ENCODE results near the gene ZNF670. TPM values are rescaled to one million over a fixed set of nuclear protein-coding genes. Genes with fewer than 3 reads are reported as not detected.
A peak's percentile ranks its signal among the peaks of the same experiment; 100 is the strongest.

Gene ZNF670
- total RNA-seq, 1 experiment from 2014 or later, result 6.5 TPM

GRCh38 chr1:247103859-247104591, 25.4 kb upstream of the ZNF670 start, which contains the start of gene ZNF669:
ZNF669 (minus strand) TSS chr1:247104356; CDS start chr1:247104199, 157 bp downstream.
- DNase-seq (ENCODE audit: low read depth), result peak; percentile 95

GRCh38 chr1:247102381-247102780, 23.8 kb upstream of the ZNF670 start:
- no peak for DNase-seq (ENCODE audit: low read depth)

- DNase-seq (ENCODE audit: low read depth), result no peak
Observed at GRCh38 chr1:247100676-247101279, 22.2 kb upstream of the ZNF670 start.

- DNase-seq (ENCODE audit: low read depth), result no peak
Observed at GRCh38 chr1:247096958-247097357, 18.3 kb upstream of the ZNF670 start.

- no peak for DNase-seq (ENCODE audit: low read depth)
Observed at GRCh38 chr1:247096544-247096943, 17.9 kb upstream of the ZNF670 start.

- DNase-seq (ENCODE audit: low read depth), result no peak
Observed at GRCh38 chr1:247096112-247096511, 17.5 kb upstream of the ZNF670 start.

- DNase-seq (ENCODE audit: low read depth), result no peak
Observed at GRCh38 chr1:247090455-247090854, 11.8 kb upstream of the ZNF670 start.

GRCh38 chr1:247089616-247090375, 11.2 kb upstream of the ZNF670 start:
- DNase-seq (ENCODE audit: low read depth), result no peak

GRCh38 chr1:247088967-247089366, 10.4 kb upstream of the ZNF670 start:
- no peak for DNase-seq (ENCODE audit: low read depth)

- DNase-seq (ENCODE audit: low read depth), result no peak
Observed at GRCh38 chr1:247087256-247087655, 8.6 kb upstream of the ZNF670 start.

GRCh38 chr1:247085310-247085709, 6.7 kb upstream of the ZNF670 start:
- DNase-seq (ENCODE audit: low read depth), result no peak

- no peak for DNase-seq (ENCODE audit: low read depth)
Observed at GRCh38 chr1:247084771-247085170, 6.2 kb upstream of the ZNF670 start.

GRCh38 chr1:247079141-247079874, 697 bp upstream of the ZNF670 start:
- DNase-seq (ENCODE audit: low read depth), result no peak

- DNase-seq (ENCODE audit: low read depth), result peak; percentile 15
Observed at GRCh38 chr1:247077876-247078257, 744 bp downstream of the ZNF670 start.

GRCh38 chr1:247077213-247077612, 1.4 kb downstream of the ZNF670 start:
- DNase-seq (ENCODE audit: low read depth), result no peak

- DNase-seq (ENCODE audit: low read depth), result no peak
Observed at GRCh38 chr1:247070645-247071044, 8.0 kb downstream of the ZNF670 start.

- no peak for DNase-seq (ENCODE audit: low read depth)
Observed at GRCh38 chr1:247064304-247064703, 14.3 kb downstream of the ZNF670 start.

- DNase-seq (ENCODE audit: low read depth), result no peak
Observed at GRCh38 chr1:247060771-247061170, 17.8 kb downstream of the ZNF670 start.

GRCh38 chr1:247056071-247056470, 22.5 kb downstream of the ZNF670 start:
- DNase-seq (ENCODE audit: low read depth), result no peak

GRCh38 chr1:247054992-247055415, 23.6 kb downstream of the ZNF670 start:
- DNase-seq (ENCODE audit: low read depth), result peak; percentile 86

- no peak for DNase-seq (ENCODE audit: low read depth)
Observed at GRCh38 chr1:247047702-247048101, 30.9 kb downstream of the ZNF670 start.

GRCh38 chr1:247047260-247047659, 31.4 kb downstream of the ZNF670 start:
- DNase-seq (ENCODE audit: low read depth), result no peak

Measured in RPMI7951 (cell line).